NCI-H82 treated with DMSO at 0.1 percent for 48 hours (cell line): ENCODE results near the gene GSTO1.
A peak's percentile ranks its signal among the peaks of the same experiment; 100 is the strongest.

Experiments
- DNase-seq: peaks from one replicate; lab custom pipeline; 2025; ENCODE audit not compliant: unreplicated experiment; lab: John Stamatoyannopoulos, UW

Gene GSTO1

DNA sequence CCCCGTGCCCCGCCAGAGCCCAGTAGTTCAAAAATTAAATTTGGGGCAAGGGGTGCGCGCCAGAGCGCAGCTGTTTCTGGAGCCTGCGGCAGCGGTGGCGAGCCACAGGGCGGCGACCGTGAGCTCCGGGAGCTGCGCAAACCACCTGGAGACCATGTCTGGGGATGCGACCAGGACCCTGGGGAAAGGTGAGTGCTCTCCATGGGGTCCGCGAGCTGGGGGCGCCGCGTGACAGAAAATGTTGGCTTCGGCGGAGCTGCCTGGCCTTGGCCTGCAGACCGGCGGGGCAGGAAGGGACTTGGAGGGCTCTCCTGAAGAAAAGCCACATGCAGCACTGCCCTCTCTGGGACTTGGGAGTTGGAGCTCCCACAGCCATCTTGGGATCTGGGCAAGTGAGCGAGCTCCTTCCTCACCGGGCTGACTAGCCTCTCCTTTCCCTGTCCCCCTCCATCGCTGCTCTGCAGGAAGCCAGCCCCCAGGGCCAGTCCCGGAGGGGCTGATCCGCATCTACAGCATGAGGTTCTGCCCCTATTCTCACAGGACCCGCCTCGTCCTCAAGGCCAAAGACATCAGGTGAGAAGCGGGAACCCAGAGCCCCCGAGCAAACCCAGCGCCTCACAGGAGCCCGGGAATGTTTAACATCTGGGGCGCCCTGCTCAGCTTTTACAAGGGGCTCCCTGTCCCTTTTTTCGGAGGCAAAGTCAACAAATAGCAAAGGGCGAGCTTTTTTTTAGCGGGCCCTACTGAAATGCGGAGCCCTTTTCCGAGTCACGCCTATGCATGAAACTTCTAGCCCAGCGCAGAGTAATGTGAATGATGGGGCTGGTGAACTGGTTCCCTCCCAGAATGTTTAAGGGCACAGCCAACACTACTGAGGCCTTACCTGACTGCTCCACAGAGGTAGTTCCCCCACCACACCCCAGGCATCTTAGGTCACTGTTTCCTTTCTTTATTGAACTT lies 20.4 kb downstream of the GSTO1 start:
- DNase-seq = no peak

DNA sequence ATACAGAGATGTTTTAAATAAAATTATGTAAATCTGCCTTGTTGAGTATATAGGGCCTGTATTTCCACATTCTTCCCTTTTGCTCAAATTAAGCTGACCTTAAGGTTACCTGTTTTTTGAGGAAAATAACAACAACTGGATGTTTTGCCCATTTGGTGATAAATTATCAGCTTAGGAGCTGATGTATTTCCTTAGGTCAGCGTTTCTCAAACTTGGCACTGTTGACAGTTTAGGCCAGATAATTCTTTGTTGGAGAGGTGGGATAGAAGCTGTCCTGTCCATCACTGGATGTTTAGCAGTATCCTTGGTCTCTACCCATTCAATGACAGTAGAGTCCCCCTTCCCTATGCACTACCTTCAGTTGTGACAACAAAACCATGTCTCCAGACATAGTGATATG lies 21.5 kb downstream of the GSTO1 start:
- DNase-seq = no peak

DNA sequence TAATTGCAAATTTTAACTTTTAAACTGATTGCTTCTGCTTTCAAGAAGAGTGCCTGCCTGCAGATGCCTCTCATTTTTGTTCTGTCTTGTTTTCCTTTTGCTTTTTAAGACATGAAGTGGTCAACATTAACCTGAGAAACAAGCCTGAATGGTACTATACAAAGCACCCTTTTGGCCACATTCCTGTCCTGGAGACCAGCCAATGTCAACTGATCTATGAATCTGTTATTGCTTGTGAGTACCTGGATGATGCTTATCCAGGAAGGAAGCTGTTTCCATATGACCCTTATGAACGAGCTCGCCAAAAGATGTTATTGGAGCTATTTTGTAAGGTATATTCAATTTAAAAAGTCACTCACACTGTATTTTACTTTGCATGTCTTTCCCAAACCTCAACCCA lies 23.1 kb downstream of the GSTO1 start:
- DNase-seq = no peak

DNA sequence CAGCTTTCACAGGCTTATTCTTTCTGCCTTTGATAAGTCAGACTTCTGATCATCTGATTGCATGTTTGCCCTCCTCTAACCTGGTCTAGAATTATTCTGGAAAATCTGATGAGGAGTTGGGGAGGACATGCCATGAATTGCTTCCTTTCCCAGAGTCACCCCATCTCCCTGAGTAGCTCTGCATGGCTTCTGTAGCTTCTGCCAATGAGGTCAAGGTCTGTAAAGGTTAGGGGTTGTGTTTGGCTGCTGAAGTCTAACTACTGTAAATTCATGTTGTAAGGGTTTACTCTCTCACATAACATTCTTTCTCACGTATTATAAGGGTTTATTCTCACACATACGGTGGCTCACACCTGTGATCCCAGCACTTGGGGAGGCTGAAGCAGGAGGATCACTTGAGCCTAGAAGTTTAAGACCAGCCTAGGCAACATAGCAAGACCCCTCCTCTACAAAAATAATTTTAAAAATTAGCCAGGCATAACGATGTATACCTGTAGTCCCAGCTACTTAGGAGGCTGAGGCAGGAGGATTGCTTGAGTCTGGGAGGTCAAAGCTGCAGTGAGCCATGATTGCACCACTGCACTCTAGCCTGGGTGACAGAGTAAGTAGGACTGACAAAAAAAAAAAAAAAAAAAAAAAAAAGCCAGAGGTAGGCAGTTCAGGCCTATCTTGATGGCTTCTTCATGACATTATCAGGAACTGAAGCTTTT lies 25.0 kb downstream of the GSTO1 start:
- DNase-seq = no peak

DNA sequence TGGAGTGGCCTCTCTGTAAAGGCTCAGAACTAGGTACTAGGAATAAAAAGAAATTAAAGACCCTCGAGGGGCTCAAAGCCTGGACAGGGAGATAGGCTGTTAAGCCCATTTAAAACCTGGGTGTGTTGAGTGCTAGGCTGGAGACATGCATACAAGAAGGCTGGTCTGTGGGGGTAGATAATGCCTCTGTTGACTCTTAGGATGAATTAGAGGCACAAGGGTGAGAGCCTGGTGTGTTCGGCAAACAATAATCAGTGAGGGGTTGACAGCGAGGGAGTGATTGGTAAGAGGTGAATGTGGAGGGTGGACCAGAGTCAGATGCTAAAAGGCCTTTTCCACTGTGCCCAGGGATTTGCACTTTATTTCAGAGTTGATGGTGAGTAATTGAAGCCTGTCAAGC lies 27.0 kb downstream of the GSTO1 start:
- DNase-seq = no peak

DNA sequence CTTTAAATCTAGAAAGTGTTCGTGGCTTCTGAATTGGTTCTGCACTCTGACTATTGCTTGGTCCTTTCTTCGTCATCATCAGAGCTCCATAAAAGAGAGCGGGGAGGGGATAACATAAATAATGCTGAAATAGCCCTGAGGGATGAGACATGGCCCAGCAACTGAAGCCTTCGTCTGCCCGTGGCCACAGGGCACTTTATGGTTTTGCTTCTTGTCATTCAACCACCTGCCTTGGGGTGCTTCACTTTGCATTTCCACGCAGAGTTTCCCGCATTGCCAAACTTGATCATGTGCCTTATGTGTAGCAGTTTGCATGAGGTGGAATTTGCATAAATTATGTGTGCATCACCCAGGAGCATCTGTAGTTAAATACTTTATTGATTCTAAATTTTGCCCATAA lies 30.2 kb downstream of the GSTO1 start:
- no peak for DNase-seq

DNA sequence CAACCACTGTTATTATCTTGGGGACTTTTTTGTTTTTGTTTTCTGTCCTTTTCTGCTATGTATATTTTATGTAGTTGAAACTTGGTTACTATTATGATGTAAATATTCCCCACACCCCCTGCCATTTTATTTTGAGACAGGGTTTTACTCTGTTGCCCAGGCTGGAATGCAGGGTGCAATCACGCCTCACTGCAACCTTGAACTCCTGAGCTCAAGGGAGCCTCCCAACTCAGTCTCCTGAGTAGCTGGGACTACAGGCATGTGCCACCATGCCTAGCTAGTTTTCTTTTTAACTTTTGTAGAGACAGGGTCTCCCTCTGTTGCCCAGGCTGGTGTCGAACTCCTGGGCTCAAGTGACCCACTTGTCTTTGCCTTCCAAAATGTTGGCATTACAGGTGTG lies 32.2 kb downstream of the GSTO1 start:
- DNase-seq = no peak

DNA sequence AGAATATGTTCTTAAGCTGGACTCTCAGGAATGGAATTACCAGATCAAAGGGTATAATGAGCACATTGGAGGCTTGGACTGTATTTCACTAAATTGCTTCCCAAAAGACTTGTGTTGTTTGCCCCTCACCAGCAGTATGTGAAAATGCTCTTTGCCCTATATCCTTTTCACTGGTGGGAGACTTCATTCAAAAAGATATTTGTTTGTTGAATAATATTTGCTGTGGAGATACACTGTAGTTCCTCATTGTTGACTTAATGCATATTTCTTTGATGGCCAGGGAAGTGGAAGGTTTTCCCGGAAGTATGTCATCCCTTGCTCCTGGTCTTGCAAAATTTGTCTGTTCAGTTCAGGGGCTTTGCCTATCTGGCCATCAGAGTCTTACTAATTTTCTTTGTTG lies 33.7 kb downstream of the GSTO1 start:
- no peak for DNase-seq

DNA sequence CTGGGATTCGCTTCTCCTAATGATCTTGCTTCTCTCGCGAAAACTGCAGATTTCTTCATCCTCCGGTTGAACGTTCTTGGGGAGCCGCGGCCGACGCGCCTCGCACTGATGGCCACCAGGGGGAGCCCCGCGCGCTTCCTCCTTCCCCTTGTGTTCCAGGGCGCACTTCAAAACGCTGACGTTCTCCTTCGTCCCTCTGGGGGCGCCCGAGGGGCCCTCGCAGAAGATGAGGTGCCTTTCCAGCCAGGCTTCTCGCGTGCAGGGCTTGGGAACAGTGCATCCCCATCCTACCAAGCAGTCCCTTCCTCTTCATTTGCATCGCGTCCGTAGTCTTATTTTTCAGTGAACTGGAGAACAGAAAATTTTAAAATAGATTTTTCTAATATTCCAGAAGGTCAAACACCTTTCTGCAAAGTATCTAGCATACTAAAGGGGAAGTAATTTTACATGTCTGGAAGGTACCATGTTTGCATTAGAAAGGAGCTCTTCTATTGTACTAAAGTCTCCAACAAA lies 36.8 kb downstream of the GSTO1 start:
- DNase-seq = peak; percentile 42

DNA sequence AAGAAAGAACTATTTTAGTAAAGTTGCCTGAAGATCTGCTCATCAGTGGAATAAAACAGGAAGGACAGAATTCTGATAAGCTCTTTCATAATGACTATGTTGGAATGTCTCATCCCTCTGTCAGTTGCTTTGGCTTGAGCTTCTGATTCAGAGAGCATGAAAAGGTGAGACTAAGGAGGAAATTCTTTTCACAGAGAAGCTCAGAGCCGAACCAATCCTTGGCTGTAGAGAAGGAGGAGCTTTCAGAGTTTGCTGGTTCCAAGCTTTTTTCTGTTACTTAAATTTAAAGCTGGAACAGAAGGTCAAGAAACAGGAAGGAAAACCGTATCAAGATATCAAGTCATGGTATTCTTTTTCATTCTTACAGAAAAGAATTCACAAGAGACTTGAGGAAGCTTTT lies 38.3 kb downstream of the GSTO1 start:
- DNase-seq = no peak

DNA sequence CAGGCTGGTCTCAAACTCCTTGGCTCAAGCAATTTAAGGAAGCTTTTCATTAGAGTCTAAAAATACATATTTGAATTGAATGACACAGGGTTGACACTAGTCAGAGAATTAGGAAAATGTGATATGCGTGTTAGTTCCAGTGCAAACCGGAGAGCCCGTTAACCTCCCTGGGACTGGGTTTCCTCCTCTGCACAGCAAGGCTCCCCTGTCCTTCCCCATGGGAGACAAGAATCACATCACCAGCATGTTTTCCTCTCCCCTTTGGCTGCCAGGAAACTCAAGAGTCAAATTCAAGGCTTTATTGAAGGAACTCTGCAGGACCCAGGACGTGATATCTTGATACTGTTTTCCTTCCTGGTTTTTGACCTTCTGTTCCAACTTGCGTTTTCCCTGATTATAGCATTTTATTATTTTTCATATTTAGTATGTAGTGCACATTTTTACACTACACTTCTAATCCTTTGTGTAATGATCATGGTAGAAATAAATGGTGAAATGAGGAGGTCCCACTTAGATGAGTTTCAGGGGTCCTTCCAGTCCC lies 39.2 kb downstream of the GSTO1 start:
- no peak for DNase-seq

DNA sequence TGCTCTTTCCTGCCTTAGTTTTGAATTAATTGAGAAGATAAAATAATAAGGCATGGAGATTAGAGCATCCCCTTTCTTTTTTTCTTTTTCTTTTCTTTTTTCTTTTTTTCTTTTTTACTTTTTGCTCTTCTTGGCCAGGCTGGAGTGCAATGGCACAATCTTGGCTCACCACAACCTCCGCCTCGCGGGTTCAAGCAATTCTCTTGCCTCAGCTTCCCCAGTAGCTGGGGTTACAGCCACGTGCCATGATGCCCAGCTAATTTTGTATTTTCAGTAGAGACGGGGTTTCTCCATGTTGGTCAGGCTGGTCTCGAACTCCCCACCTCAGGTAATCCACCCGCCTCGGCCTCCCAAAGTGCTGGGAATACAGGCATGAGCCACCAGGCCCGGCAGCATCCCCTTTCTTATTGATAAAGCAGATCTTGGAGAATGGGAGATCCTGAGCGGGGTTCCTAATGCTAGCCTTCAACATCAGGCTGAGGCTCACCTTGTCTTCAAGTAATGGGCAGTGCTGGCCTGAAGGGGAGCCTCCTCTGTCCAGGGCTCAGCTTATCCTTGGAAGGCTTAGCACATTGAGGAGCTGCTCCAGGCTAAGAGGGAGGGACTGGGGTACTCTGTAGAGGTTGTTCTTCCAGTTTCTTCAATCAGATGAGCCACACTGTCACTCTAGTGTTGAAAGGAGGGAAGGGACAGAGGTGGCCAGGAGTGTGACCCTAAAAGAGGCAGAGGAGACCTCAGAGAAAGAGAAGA lies 42.2 kb downstream of the GSTO1 start:
- no peak for DNase-seq

DNA sequence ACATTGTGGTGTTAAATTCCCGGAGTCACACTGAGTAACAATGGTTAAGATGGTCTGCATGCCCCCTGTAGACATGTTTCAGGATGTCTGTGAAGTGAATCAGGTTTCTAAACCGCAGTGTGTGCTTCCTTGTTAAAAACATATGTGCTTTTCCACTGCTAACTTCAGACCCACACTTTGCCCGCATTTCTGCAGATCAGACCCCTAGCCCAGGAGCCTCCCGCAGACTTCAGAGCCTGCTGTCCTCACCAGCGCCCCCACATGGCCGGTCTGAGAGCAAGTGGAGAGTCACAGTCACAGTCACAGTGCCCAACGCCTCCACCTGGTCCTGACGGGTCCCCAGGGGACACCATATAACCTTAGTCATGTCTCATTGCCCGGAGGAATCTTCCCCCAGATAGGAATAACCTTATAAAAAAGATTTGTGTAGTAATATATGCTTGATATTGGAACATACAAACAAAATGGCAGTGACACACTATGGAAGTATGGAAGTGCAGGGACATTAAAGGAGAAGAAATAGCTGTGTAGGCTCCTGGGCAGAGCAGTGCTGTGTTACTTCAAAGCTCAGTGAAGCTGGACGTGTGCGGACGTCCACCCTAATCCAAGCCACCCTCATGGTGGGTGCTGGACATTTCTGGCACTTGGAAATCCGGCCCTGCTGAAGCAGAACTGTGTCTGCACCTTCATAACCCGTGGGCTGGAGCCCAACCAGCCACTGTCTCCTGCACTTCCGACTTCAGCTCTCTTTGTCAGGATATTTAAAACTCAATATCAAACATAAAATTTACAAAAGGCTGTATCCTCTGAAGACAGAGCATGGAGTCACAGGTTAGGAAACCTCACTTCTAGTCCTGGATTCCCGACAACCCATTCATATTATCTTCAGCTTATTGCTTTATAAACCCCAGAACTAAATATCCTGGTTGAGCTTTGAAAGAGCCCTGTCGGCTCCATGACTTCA lies 43.3 kb downstream of the GSTO1 start:
- DNase-seq = no peak

DNA sequence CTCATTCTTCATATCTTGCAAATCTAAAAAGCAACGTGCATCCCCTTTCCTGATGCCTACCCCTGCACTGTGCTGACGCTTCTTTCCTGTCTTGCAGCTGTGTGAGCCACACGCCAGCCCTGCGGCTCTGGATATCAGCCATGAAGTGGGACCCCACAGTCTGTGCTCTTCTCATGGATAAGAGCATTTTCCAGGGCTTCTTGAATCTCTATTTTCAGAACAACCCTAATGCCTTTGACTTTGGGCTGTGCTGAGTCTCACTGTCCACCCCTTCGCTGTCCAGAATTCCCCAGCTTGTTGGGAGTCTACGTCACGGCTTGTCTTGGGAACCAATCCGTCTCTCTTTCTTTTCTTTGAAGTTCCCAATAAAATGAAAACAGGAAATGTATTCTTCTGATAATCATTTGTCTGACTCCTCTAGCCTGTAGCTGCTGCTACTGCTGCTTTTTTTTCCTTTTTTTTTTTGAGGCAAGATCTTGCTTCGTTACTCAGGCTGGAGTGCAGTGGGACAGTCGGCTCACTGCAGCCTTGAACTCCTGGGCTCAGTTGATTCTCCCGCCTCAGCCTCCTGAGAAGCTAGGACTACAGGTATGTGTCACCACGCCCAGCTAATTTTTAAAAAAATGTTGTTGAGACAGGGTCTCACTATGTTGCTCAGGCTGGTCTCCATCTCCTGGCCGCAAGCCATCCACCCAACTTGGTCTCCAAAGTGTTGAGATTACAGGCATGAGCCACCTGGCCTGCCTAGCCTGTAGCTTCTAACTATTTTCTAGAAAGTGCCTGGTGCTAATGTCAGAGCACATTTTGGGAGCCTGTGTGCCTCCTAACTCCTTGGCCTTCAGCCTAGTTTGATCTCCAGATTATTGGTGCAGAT lies 44.6 kb downstream of the GSTO1 start:
- DNase-seq = no peak

DNA sequence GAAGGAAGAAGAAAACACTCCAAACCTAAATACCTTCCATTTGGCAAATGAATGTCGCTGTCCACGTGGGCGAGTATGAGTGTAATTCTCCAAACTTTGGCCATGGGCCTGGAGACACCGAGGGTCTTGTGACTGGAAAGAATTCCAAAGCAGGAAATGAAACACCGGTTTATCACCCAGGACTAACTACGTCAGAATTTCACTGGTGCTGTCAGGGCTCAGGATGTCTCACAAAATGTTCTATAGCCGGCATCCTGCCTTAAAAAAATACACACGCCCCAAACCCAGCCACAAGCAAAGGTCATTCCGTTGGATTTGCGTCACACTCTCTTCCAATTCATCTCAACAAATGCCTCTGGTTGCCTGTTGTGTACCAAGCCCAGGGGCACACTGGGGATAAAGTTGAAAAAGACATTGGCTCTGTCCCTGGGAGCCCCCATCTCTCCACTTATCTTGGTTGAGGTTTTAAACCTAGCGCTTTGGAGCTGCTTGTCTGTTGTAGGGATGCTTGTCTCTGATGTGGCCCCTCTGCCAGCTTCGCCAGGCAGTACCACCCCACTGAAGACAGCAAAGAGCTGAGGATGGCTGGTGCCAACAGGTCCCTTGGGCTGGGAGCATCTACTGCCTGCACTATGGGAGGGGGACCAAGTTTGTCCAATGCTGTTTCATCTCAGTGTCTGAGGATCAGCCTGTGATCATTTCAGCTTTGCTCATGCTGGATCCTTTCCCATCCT lies 45.5 kb downstream of the GSTO1 start:
- no peak for DNase-seq

DNA sequence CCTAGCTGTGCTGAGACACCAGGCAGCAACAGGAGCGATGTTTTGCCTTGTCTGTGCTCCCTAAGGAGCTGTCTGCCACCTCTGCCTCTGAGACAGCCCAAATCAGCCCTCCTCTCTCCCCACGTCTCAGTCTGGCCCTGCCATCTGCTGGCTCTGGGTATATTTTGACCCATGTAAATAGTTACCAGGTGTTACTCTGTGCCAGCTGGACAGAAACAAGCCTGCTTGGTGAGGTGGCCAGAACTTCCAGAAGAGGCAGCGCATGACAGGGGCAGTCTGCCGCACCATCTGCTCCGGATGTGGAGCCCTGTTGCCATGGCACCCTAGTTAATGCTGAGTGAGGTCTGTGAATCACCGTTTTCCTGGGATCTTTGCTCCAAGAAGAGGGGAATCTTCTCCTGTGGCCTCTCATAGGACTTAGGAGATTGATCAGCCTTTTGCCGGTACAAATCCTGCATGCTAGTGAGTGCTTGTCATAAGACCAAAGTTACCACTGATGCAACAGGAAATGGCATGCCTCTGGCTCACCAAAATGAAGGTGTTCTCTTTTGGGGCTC lies 46.1 kb downstream of the GSTO1 start:
- DNase-seq = peak; percentile 58

DNA sequence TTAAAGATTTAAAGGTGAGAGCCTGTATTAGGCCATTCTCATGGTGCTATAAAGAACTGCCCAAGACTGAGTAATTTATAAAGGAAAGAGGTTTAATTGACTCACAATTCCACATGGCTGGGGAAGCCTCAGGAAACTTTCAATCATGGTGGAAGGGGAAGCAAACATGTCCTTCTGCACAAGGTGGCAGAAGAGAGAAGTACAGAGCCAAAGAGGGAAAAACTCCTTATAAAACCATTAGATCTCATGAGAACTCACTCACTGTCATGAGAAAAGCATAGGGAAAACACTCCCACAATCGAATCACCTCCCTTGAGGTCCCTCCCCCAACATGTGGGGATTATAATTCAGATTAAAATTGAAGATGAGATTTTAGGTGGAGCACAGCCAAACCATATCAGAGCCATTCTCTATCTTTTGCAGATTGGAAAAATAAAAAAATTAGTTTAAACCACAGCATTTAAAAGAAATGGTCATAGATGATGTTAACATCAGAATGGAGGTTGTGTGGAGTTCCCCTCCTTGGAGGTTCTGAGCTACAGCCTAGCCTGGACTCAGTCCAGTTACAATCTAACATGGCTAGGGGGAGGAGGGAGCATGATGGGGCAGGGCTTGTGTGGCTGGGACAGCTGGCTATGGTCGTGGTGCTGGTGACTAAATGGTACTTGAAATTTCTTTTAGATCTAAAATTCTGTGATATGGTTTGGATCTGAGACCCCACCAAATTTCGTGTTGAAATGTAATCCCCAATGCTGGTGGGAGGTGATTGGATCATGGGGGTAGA lies 47.4 kb downstream of the GSTO1 start:
- DNase-seq = no peak
